NCI-H146 treated with DMSO at 0.1 percent for 48 hours (cell line): ENCODE results near the gene ZYX.

ENCODE experiments used
- DNase-seq: peaks from one replicate; lab custom pipeline; 2025; ENCODE audit not compliant: unreplicated experiment; lab: John Stamatoyannopoulos, UW

The ZYX gene, protein sequence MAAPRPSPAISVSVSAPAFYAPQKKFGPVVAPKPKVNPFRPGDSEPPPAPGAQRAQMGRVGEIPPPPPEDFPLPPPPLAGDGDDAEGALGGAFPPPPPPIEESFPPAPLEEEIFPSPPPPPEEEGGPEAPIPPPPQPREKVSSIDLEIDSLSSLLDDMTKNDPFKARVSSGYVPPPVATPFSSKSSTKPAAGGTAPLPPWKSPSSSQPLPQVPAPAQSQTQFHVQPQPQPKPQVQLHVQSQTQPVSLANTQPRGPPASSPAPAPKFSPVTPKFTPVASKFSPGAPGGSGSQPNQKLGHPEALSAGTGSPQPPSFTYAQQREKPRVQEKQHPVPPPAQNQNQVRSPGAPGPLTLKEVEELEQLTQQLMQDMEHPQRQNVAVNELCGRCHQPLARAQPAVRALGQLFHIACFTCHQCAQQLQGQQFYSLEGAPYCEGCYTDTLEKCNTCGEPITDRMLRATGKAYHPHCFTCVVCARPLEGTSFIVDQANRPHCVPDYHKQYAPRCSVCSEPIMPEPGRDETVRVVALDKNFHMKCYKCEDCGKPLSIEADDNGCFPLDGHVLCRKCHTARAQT

DNA sequence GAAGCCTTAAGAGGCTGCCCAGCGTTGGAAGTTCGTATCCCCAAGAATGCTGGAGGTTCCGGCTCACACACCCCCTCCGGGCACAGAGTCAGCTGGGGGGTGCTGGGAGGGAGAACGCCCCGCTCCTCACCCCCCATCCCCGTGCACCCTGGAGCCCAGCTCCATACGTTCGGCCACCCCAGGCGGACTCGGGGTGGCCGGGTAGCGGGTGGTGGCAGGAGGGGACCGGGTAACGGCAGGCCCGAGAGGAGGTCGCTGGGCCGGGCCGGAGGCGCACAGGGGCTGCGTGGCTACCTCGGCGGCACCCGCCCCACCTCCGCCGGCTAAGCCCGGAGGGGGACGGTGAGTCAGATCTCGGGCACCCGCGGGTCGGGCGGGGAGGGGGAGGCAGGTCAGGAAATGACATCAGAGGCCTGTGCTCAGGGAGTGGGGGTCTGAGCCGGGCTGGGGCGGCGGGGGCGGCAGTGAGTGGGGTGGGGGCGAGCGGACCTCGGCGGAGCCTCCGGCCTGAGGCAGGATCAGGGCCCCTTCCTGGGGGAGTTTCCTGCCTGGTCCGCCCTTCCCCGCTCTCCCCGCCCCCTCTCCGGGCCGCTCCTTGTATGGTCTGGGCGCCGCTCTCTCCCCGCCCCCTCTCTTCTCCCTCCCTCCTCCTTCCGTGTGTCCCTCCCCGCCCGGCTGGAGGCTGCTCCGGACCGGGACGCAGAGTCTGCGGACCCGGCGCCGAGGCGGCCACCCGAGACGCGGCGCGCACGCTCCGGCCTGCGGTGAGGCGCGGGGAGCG lies at the start of gene ZYX:
TSS of gene ZYX (plus strand) at position 700 of the 781 bp plus-strand sequence. CDS start 227 bp downstream, outside the sequence.
- DNase-seq, result peak; percentile 60

DNA sequence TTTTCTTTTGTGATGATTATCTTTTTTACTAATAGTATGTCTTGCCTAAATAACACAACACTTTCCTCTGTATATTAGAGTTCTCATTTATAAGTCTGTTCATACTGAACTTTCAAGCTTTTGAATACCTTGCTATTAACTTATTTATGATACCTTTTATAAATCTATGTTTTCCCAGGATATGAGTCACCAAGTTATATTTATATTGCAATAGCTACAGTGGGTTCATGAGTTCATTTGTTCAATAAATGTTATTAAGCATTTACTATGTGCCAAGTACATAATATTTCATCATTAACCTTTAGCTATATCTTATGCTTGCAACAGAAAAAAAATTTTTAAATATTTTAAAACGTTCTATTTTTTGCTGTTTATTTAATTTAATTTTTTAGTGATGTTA lies 46.9 kb upstream of the ZYX start:
- DNase-seq, result no peak

DNA sequence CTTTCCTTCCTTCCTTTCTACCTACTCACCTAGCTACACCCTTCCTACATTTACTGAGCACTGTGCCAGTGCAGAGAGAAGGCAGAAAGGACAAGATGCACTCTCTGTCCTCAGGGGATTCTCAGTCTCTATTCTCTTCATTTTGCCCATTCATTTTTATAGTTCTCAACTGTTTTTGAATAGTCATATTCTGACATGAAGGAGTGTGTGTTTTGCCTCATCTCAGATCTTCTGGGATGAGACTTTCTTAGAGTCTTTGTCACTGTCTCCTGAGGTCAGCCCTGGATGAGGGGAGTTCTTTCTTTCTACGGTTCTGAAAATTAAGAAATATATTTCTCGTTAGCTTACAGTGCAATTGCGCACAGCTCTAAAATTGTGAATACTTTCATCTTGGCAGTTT lies 43.9 kb upstream of the ZYX start:
- no peak for DNase-seq

DNA sequence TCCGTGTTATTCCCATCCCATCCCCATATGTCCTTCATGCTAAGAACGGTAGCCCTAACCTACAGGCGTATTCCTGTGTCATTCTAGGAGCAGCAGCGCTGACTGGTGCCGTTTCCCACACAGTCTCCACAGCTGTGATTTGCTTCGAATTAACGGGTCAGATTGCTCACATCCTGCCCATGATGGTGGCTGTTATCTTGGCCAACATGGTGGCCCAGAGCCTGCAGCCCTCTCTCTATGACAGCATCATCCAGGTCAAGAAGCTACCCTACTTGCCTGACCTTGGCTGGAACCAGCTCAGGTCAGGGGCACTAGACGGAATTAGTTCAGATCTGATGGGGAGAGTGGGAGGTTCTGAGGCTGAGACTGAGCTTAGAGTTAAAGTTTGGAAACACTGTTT lies 39.3 kb upstream of the ZYX start:
- DNase-seq, result no peak

DNA sequence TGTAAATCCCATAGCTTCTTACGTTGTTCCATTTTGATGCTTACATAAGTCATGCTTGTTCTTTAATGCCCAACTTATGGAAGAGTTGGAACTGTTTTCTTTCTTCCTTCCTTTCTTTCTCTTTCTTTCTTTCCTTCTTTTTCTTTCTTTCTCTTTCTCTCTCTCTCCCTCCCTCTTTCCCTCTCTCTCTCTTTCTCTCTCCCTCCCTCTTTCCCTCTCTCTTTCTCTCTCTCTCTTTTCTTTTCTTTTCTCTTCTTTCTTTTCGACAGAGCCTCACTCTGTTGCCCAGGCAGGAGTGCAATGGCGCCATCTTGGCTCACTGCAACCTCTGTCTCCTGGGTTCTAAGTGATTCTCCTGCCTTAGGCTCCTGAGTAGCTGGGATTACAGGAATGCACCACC lies 37.5 kb upstream of the ZYX start:
- no peak for DNase-seq

DNA sequence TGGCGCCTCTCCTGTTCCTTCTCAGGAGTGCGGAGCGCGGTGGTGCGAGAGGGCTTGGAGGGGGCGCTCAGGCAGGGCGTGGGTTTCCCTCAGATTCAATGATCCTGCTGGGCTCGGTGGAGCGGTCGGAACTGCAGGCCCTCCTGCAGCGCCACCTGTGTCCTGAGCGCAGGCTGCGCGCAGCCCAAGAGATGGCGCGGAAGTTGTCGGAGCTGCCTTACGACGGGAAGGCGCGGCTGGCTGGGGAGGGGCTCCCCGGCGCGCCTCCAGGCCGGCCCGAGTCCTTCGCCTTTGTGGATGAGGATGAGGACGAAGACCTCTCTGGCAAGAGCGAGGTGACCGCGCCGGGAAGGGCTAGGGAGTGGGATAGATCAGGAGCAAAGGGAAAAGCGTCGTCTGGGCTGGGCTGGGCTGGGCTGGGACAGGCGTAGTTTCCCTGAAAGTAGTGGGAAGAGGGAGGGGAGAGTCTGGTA lies 35.7 kb upstream of the ZYX start:
- peak; percentile 30 for DNase-seq

DNA sequence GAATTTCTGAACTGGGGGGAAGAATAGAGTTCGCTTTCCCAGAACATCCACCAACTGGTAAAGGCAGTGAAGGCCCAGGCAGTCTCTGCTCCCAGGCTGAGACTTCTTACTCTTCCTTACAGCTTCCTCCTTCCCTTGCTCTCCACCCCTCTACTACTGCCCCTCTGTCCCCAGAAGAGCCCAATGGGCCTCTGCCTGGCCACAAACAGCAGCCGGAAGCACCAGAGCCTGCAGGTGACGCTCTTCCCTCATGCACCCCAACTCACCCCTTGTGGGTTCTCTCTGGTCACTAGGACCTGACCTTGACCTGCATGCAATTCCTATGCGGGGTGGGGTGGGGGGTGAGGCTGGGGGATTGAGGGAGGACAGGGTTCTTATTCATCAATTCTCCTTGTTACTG lies 35.1 kb upstream of the ZYX start:
- no peak for DNase-seq

DNA sequence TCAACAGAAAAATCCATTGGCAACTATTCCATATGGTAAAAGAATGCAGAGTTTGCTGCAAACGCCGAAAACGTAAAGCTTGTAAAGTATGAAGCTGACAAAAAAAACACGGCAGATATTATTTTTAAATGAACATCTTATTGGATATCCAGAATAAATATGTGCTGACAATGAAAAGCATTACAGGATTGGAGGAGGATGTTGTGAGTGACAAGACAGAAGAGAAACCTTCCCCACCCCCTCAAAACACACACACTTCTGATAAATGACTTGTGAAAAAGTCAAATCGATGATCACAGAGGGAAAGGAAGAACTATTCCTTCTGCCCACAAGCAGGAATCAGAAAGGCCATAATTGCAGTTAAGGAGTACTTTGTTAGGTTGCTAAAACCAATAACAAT lies 33.2 kb upstream of the ZYX start:
- DNase-seq, result no peak

DNA sequence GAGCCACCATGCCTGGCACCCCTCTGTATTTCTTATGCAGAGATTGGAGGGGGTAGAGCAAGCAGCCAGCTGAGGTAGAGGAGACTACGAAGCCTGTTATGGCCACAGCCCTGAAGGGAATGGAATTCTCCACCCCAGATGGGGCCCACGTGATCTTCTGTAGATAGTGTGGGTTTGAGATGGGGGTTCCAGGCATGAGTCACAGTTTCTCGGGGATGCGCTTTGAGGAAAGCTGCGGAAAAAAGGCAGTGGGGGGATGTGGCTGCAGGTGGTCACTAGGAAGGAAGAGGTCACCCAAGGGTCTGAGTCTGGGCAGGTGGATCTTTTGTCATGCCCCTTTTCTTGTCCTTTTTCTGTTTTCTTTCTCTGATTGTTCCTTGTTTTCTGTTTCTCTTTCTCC lies 30.1 kb upstream of the ZYX start:
- no peak for DNase-seq

DNA sequence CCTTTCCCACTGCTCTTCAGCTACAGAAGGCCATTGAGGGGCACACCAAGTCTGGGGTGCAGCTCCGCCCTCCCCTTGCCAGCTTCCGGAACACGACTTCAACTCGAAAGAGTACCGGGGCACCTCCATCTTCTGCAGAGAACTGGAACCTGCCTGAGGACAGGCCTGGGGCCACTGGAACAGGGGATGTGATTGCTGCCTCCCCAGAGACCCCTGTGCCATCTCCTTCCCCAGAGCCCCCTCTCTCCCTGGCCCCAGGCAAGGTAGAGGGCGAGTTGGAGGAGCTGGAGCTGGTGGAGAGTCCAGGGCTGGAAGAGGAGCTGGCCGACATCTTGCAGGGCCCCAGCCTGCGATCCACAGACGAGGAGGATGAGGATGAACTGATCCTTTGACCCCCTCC lies 29.6 kb upstream of the ZYX start:
- no peak for DNase-seq

DNA sequence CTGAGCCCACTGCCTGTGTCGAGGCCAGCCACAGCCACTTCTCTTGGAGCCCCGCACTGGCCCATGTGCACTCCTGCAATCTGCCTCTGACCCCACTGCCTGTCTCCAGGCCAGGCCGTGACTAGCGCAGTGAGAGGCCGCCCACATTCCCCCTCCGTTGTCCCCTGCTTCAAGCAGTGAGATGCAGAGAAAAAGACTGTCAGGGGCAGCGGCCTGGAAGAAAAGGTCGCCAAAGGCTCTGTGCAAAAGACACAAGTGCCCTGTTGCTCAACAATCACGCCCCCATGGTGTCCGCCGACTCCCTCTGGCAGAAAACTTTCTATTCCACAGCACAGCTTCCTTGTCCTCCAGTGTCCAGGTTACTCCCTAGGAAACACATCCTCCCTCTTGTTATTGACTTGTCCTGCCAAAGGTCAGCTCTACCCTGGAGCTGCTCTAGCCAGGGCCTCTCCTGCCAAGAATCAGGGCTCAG lies 28.6 kb upstream of the ZYX start:
- DNase-seq, result no peak

DNA sequence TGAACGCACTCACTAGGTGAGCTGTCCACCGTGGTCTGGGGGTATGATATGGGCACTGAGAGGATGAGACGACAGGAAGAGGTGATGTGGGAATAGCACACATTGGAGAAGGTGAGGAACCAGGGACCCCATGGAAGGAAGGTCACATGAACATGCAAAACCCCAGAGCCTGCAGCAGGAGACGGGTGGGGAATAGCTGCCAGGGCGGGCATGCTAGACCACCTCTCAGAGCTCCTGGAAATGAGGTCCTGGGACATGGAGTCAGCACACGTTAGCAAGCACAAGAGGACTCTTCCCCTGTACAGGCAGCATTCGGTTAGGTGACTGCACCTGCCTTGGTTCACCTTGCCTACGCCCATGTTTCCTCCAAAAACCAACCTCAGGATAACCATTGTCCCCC lies 26.8 kb upstream of the ZYX start:
- DNase-seq, result no peak

DNA sequence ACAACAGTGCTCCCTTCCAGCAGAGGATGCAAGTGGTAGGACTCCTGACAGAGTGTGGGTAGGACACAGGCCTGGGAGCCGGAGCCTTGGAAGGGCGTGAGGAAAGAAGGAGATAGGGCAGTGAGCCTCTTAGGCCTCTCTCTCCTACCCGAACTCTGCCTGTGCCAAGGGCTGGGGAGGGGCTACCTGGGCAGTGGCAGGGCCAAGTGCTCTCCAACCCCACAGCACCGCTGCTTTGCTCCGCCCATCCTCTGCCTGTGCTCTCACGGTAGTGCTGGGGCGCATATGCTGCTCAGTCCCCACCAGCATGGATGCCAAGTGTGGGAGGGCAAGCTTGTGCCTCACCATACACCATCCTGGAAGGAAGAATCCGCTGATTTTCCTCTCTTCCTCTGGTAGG lies 26.2 kb upstream of the ZYX start:
- no peak for DNase-seq

DNA sequence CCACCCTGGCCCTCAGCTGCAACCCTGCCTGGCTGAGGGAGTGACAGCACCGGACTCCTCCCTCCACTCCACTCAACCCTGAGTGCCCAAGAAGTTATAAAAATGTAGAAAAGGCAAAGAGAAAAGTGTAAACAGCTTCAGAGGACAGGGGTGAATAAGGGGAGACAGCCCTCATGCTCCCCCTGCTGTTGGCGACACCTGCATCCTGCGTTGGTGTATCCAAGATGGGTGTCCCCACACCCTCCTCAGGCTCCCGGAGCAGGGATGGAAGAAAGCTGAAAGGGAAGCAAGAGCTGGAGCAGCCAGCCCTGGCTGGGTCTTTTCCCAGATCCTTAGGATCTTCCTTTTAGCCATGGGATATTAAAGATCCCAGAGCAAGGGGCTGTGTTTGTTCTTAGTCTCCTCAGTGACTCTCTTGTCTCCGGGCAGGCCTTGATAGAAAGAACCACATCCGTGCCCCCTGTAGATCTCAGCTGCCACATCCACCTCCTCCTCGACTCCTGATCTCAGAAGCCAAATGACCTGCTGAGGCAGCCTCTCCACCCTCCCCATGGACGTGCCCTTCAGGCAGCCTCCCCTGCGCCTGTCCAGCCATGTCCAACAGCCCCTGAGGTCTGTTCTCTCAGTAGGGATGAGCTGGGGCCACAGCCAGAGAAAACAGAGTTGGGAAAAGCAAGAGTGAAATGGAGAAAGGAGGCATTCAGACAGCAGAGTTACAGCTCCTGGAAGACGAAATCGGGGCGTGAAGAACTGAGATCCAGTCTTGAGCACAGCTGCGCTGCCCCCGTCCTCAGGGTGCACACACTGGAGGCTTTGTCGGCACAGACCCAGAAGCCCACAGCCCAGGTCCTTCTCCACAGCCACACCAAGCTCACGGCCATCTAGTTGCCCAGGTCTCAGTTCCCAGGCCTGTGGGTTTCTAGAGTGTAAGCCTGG lies 25.4 kb upstream of the ZYX start:
- no peak for DNase-seq

DNA sequence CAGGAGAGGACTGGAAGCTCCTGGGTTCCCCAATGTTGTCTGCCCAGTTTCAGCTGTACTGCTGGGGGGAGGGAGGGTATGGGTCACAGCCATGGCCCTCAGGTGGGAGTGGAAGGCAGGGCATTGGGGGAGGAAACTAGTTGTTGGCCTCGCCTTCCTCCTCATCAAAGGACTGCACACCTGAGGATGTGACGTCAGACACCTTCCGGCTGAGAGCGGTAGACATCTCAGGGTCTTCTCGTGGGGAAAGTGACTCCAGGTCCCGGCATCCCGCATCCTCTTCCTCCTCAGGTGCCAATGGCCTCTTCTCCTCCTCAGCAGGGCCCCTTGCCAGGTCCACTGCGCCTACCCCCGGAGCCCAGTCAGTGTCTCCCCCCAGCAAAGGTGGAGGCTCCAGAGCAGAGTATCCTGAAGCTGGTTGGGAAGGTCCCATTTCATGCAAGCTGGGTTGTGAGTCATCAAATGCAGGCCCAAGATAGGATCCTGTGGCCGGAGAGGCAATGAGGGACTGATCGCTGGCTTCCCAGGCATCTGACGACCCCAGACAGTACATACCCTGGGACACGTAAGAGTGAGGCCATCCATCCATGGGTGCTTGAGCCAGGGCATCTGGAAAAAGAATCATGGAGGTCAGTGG lies 24.6 kb upstream of the ZYX start:
- DNase-seq, result no peak

DNA sequence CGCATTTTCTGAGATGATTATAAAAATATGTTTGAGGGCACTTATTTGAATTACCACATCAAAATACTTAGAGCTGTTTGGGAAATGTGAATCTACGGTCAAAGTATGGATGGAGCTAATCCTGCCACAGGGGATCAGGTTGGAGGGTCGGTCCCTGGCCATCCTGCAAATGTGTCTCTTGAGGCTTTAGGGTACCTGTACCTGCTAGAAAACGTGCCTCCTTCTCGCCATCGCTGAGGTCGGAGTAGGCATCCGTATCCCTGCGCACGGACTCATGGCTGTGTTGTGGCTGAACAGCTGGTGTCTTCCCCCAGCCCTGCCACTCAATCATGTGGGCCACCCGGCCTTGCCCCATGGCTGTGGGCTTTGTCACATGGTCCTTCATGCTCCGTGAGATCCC lies 22.5 kb upstream of the ZYX start:
- DNase-seq, result no peak

DNA sequence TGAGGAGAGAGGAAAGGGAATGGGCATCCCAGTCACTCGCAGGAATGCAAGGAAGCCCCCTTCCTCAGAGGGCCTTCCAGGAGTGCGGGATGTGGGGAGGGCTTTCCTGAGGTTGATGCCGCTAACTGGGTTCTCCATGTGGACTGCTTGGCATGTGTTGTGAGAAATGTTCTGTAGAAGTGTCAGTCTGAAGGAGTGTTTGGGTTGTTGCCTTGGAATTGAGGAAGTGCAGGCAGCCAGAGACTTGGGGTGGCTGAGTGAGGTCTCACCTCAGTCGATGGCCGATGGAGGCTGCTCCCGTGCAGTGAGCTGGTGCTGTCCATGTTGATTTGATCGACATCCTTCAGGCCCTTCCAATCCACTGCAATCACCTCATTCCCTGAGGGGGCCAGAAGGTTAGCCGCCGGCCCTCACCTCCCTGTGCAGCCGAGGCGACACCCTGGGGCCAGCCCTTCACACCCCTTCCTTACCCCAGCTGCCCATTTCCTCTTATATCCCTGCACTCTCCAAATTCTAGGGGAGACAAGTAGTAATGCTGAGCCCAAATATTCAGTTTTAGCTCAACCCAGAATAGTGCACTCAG lies 21.3 kb upstream of the ZYX start:
- no peak for DNase-seq

DNA sequence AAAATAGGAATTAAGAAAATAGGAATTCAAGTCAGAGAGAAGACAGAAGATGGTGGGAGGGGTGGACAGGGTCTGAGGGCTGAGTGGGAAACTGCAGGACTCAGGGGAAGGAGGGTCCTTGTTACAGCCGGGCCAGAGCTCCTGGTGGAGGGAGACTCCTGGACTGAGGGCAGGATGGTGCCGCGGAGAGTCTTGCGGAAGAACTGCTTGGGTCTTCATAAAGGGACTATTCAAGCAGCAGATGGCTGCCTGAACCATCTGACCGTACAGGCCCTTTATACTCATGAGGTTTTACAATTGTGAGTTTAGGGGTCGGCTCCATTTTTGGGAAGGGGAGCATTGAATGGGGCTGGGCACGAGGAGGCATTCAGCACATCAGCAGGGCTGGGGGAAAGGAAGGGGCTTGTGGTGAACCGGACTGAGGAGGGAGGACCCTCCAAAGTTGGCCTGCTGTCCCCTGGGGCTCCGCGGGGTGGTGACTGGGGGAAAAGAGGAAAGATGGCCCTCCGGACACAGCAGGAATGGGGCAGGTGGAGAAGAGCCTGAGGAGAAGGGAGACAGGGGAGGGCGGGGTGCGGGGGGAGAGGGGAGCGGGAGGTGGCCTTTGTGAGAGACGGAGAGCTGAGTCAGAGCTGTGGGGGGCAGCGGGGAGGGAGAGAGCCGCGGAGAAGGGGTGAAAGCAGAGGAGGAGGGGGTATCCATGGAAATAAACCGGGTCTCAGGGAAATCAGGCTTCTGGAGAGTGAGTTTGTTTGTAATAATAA lies 20.2 kb upstream of the ZYX start:
- DNase-seq, result no peak

DNA sequence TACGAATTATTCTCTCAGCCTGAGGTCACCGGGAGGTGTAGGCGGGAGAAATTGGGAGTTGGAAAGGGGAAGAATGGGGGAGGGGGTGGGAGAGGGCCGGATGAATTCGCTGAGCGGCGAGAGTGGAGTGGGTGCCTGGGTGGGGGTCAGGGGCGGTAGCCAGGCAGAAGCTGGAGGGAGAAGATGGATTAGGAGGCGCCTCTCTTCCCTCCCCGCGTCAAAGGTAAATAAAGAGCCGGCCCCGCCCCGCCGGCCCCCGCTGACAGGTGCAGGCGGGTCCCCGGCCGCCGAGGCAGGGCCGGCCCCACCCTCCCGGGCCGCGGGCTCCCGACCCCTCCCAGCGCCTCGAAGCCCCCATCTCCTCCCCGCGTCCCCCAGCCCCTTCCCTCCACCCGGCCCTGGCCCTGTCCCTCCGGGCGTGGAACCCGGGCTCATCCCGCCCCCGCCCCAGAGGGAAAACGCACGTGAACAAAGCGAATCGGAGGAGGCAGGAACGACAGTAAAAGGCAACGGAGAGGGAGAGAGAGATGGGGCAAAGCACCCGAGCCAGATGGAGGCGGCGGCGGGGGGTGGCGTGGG lies 19.5 kb upstream of the ZYX start:
- peak; percentile 21 for DNase-seq
